Esophagus (tissue), 2 donors: ENCODE data around the gene IL7R. TPM values are rescaled to one million over a fixed set of nuclear protein-coding genes. Genes with fewer than 3 reads are reported as not detected.
"Not testable (repeated sequence)": the region's sequence is repeated elsewhere in the genome, so short reads cannot be mapped to it uniquely, and the experiment has no call there.

ENCODE experiments used
- H3K27ac ChIP-seq, 2 donors: one replicate each; pipeline ENCODE4 v1.5.1; 2013; ENCODE audit warnings: low read depth in 2 of 2, mild to moderate bottlenecking in 2 of 2, inconsistent platforms in 1 of 2, low read length in 1 of 2, moderate library complexity in 1 of 2
- H3K27me3 ChIP-seq, 2 donors: one replicate each; pipeline ENCODE4 v1.6.1; 2013; ENCODE audit warnings: low read length in 2 of 2, control low read depth in 1 of 2, mild to moderate bottlenecking in 1 of 2; ENCODE audit not compliant: insufficient read depth in 2 of 2, control insufficient read depth in 1 of 2
- H3K36me3 ChIP-seq, 2 donors: one replicate each; pipeline ENCODE4 v1.6.1; 2013; ENCODE audit warnings: low read length in 1 of 2; ENCODE audit not compliant: control insufficient read depth in 2 of 2, insufficient read depth in 2 of 2
- H3K4me1 ChIP-seq, 2 donors: one replicate each; pipeline ENCODE4 v1.6.1; 2013; ENCODE audit warnings: low read length in 1 of 2; ENCODE audit not compliant: control insufficient read depth in 2 of 2, insufficient read depth in 2 of 2
- H3K4me3 ChIP-seq, 2 donors: one replicate each; pipeline ENCODE4 v1.5.1; 2013; ENCODE audit warnings: low read length in 2 of 2, mild to moderate bottlenecking in 2 of 2, low read depth in 1 of 2, moderate library complexity in 1 of 2
- H3K9me3 ChIP-seq, 2 donors: one replicate each; pipeline ENCODE4 v1.6.1; 2013; ENCODE audit warnings: mild to moderate bottlenecking in 2 of 2, low read depth in 1 of 2, low read length in 1 of 2, moderate library complexity in 1 of 2; ENCODE audit not compliant: control insufficient read depth in 2 of 2, insufficient read depth in 1 of 2
- WGBS, 2 donors: extraction: QIAGEN DNeasy Blood & Tissue Kit; methylation state at CpG; one replicate each; pipeline ENCODE4 v1.1.7; 2013; 5-methylcytosine and 5-hydroxymethylcytosine counted together
- polyA plus RNA-seq, 2 donors: library from polyadenylated mRNA; stranded (reverse); fragments of 200-250 nt; gene quantifications; one replicate each; pipeline ENCODE4 v1.2.3, GENCODE V29; 2013
- donor health status: healthy with polysubstance abuse.
- donor health status: Bipolar disorder and iron deficiency.

IL7R gene
- polyA plus RNA-seq, 2 donors, result 2.5 to 2.7 TPM

- no peaks in the 10 kb centered on the region for H3K27me3 ChIP-seq
- 83 to 88% methylated on average over 1 of the region's 1 CpG for WGBS, 2 donors
- H3K36me3 ChIP-seq, result no peaks in the 10 kb centered on the region
- peaks cover 0 to 2% of the 10 kb centered on the region in 2 donors for H3K4me1 ChIP-seq
- no peak overlapping the region for H3K4me3 ChIP-seq
- H3K9me3 ChIP-seq, result no peaks in the 10 kb centered on the region
- no peak overlapping the region for H3K27ac ChIP-seq
Observed at GRCh38 chr5:35880156-35880555, 23.5 kb downstream of the IL7R start.

DNA sequence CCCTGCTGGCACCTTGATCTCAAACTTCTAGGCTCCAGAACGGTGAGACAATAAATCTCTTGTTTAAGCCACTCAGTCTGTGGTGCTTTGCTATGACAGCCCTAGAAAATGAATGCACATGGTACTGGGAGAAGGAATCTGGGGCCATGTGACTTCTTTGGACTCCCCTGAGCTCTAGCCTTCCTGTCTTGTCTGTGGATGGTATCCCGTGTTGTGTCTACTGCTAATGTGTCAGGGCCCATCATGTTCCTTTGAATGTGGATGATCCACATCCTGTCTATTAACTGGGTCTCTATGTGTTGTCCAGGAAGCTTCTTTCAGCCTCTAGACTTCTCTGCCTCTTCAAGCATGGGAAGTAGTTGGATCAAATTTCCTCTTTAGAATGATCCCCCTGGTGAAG lies 25.1 kb downstream of the IL7R start:
- Histone ChIP-seq H3K27ac (no peak overlapping the region), H3K4me1 (peaks cover 0 to 2% of the 10 kb centered on the region in 2 donors), H3K27me3 (no peaks in the 10 kb centered on the region), H3K4me3 (no peak overlapping the region), H3K9me3 (no peaks in the 10 kb centered on the region), H3K36me3 (no peaks in the 10 kb centered on the region)
- WGBS, 2 donors, result 62 to 78% methylated on average over 2 of the region's 2 CpGs

GRCh38 chr5:35884191-35884769 lies 27.6 kb downstream of the IL7R start:
- H3K36me3 ChIP-seq, result no peaks in the 10 kb centered on the region
- H3K27me3 ChIP-seq, result no peaks in the 10 kb centered on the region
- H3K4me1 ChIP-seq, result no peaks in the 10 kb centered on the region
- H3K4me3 ChIP-seq, result no peak overlapping the region
- no peaks in the 10 kb centered on the region for H3K9me3 ChIP-seq
- no peak overlapping the region for H3K27ac ChIP-seq
- WGBS, 2 donors, result 61 to 69% methylated on average over 1 of the region's 1 CpG

DNA sequence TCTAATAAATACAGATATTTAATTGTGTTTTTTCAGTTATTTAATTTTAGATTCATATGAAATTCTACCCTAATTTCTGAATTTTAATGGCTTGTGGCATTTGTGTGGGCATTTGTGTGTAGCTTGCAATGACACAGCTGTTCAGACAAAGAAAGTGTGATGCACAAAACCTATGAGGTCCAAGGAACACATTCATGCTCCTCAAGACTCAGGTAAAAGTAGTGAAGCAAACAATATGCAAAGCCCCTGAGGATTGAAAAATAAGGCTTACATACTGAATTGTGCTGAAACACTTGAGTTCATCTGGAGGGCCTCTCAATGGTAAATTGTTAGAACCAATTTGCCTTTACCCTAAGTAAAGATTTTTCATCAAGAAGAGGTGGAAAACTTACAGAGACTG lies 28.1 kb downstream of the IL7R start:
- Histone ChIP-seq H3K36me3 (no peaks in the 10 kb centered on the region), H3K4me1 (no peaks in the 10 kb centered on the region), H3K27me3 (no peaks in the 10 kb centered on the region), H3K9me3 (no peaks in the 10 kb centered on the region), H3K4me3 (no peak overlapping the region), H3K27ac (no peak overlapping the region)

DNA sequence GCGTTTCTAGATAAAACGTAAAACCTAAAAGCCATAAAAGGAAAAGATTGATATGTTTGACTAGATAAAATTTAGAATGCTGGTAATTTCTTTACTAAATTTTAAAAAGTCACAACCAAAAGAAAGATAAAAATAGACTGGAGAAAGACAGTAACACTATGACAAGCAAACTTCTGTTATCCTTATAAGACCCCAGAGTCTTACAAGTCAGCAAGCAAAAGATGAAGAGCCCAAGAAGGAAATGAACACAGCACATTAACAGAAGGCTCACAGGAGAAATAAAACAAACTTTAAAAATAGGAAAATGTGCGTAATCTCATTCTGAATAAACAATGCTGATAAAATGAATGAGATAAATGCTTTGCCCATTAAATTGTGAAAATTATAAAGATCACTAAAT lies 29.7 kb downstream of the IL7R start:
- Histone ChIP-seq H3K4me3 (no peak overlapping the region), H3K27me3 (no peaks in the 10 kb centered on the region), H3K36me3 (no peaks in the 10 kb centered on the region), H3K27ac (no peak overlapping the region), H3K4me1 (no peaks in the 10 kb centered on the region), H3K9me3 (no peaks in the 10 kb centered on the region)
- 81 to 86% methylated on average over 3 of the region's 3 CpGs for WGBS, 2 donors

DNA sequence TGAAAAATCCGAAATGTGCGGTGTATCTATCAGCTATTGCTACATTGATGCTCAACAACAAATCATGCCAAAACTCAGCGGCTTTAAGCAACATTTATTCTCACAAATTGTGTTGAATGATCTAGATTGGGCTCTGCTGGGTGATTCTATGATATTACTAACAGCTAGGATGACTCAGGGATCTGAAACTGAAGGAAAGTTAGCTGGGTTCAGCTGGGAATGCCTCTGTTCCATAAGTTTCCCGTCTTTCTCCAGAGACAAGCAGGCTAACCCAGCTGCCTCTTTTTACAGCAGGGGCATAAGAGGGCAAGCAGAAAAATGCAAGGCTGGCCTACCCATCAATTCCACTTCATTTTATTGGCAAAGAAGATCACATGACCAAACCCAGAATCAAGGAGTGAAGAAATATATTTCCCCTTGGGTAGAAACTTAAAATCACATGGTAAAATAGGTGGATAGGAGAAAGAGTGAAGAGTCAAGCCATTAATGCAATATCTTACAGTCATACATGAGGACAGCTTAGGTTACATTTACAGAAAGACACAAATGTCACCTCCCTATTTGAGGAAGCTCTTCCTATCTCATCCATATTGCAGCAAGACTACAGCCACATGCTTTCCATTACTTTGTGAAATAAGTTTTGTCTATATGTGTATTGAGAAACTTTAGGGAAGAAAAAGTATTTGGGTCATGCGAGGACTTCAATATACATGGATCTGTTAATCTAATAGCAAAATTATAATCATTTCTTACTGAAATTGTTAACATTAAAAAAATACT lies 30.8 kb downstream of the IL7R start:
- WGBS, 2 donors, result 58 to 65% methylated on average over 5 of the region's 5 CpGs
- Histone ChIP-seq H3K27me3 (no peaks in the 10 kb centered on the region), H3K4me3 (no peak overlapping the region), H3K27ac (no peak overlapping the region), H3K4me1 (no peaks in the 10 kb centered on the region), H3K9me3 (no peaks in the 10 kb centered on the region), H3K36me3 (no peaks in the 10 kb centered on the region)

DNA sequence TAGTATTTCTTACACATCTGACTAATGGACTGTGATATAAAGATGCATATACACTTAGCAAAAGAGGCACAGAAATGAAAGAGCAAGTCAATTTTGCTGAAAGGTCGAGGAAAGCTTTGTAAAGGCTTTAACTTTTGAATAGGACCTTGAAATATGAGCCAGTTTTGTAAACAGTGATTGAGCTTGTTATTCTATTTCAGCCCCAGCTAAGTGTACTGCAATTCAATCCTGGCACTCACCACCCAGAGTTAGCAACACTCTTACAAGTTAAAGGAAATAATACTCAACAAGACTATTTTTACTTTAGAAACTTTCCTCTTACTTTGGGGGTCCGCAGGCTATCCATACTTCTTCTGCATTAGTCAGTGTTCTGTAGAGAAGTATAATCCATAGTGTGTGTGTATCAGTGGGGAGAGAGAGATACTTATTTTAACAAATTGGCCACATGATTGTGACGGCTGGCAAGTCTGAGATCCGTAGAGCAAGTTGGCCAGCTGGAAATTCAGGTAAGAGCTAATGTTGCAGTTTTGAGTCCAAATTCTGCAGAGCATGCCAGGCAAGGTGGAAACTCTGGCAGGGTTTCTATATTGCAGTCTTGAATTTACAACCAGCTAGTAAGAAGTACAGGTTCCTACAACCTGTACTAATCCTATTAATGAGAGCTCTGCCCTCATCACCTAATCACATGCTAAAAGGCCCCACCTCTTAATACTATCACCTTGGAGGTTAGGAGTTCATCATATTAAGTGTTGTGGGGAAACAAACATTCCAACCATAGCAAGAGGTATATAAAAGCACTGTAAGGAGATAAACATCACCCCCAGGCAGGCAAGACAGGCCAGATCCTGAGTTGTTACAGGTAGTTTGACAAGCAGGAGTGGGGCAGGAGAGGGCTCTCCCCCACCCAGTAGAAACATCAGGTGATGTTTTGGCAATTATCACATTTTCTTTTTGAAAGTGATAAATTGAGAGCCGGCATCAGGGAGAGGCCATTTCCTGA lies 33.6 kb downstream of the IL7R start:
- WGBS, 2 donors, result 45 to 46% methylated on average over 5 of the region's 5 CpGs
- Histone ChIP-seq H3K36me3 (no peaks in the 10 kb centered on the region), H3K27me3 (no peaks in the 10 kb centered on the region), H3K9me3 (no peaks in the 10 kb centered on the region), H3K4me1 (no peaks in the 10 kb centered on the region), H3K27ac (no peak overlapping the region), H3K4me3 (no peak overlapping the region)

- not testable (repeated sequence) for H3K4me3 ChIP-seq
- WGBS, 2 donors, result 96% methylated on average over 18 to 23 of the region's 23 CpGs
Observed at GRCh38 chr5:35892799-35893198, 36.1 kb downstream of the IL7R start.

GRCh38 chr5:35894131-35894530 lies 37.4 kb downstream of the IL7R start:
- 81 to 83% methylated on average over 5 of the region's 5 CpGs for WGBS, 2 donors

More at GRCh38 chr5:35892799-35893198, 36.1 kb downstream of the IL7R start:
- H3K36me3 ChIP-seq, H3K27ac ChIP-seq, H3K27me3 ChIP-seq, H3K4me1 ChIP-seq, H3K9me3 ChIP-seq: not testable (repeated sequence)

More at GRCh38 chr5:35894131-35894530, 37.4 kb downstream of the IL7R start:
- no peaks in the 10 kb centered on the region for H3K4me1 ChIP-seq
- no peak overlapping the region for H3K27ac ChIP-seq
- H3K36me3 ChIP-seq, result no peaks in the 10 kb centered on the region
- no peaks in the 10 kb centered on the region for H3K27me3 ChIP-seq
- no peaks in the 10 kb centered on the region for H3K9me3 ChIP-seq
- no peak overlapping the region for H3K4me3 ChIP-seq
